MG63 (cell line): ENCODE results near the gene RPL28. TPM values are rescaled to one million over a fixed set of nuclear protein-coding genes. Genes with fewer than 3 reads are reported as not detected.
A peak's percentile ranks its signal among the peaks of the same experiment; 100 is the strongest.

Experiments used
- DNase-seq: peaks from one replicate; pipeline ENCODE4 v3.0.0-alpha.2; 2020
- H3K27me3 ChIP-seq: fragments of 250-450 bp; sonication (Bioruptor Pico); 2 replicates; pipeline ENCODE4 v1.5.1; 2020; ENCODE audit warnings: mild to moderate bottlenecking, moderate library complexity
- H3K36me3 ChIP-seq: fragments of 250-450 bp; sonication (Bioruptor Pico); 2 replicates; pipeline ENCODE4 v1.5.1; 2020; ENCODE audit warnings: mild to moderate bottlenecking, moderate library complexity
- H3K4me3 ChIP-seq: fragments of 250-450 bp; sonication (Bioruptor Pico); 2 replicates; pipeline ENCODE4 v1.5.1; 2020; ENCODE audit warnings: mild to moderate bottlenecking, moderate library complexity
- H3K9me3 ChIP-seq: fragments of 250-450 bp; sonication (Bioruptor Pico); 2 replicates; pipeline ENCODE4 v1.5.1; 2020; ENCODE audit warnings: mild to moderate bottlenecking, moderate library complexity
- total RNA-seq: library from RNA; depleted of rRNA; stranded (reverse); fragments of >200 nt; shearing (Covaris generic); gene quantifications from 2 replicates; pipeline ENCODE4 v1.2.3, GENCODE V29; 2014; ENCODE audit warnings: low replicate concordance

Gene RPL28
- total RNA-seq, 1 experiment from 2014 or later = 409 TPM

DNA sequence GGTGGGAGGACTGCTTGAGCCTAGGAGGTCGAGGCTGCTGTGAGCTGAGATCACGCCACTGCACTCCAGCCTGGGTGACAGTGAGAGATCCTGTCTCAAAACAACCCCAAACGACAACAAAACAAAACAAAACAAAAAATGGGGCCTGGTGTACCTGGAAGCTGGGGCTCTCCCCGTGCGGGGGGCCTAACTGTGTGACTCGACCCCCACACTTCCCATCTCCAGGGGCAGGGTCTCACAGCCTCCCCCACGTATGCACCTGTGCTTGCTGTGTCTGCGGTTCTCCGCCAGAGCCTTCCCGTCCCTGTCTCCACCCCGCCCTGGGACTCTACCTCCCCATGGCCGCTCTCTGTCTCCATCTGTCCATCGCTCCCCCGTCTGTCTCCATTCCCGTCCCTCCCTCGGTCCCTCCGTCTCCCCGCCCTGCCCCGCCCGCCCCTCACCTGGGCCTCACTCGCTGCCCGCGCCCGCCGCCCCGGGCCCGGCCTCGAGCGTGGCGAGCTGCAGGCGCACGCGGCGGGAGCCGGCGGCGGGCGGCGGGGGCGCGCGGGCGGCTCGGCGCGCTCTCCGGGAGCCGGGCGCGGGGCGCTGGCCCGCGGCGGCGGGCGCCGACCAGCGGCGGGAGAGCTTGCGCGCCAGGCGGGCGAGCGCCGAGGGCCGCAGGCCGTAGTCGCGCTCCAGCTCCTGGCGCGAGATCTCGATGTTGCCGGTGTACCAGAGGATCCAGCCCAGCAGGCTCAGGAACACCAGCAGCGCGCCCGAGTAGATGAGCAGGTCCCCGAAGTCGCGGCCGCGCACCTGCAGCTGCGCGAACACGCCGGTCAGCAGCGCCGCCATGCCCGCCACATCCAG, 2.2 kb upstream of the RPL28 start:
- Histone ChIP-seq H3K27me3 (no peaks in the 10 kb centered on the region), H3K36me3 (peaks cover 26% of the 10 kb centered on the region), H3K9me3 (no peaks in the 10 kb centered on the region), H3K4me3 (peak overlapping the region; percentile 94)
- peak; percentile 72 for DNase-seq

GRCh38 chr19:55384131-55384919, 1.4 kb upstream of the RPL28 start, which contains the start of gene TMEM238:
TMEM238 (minus strand) TSS chr19:55384292; CDS start chr19:55384259, 33 bp downstream.
- DNase-seq = no peak
- no peaks in the 10 kb centered on the region for H3K9me3 ChIP-seq
- H3K36me3 ChIP-seq = peaks cover 35% of the 10 kb centered on the region
- no peaks in the 10 kb centered on the region for H3K27me3 ChIP-seq
- peak within 1 kb of the TSS; percentile 94 for H3K4me3 ChIP-seq

DNA sequence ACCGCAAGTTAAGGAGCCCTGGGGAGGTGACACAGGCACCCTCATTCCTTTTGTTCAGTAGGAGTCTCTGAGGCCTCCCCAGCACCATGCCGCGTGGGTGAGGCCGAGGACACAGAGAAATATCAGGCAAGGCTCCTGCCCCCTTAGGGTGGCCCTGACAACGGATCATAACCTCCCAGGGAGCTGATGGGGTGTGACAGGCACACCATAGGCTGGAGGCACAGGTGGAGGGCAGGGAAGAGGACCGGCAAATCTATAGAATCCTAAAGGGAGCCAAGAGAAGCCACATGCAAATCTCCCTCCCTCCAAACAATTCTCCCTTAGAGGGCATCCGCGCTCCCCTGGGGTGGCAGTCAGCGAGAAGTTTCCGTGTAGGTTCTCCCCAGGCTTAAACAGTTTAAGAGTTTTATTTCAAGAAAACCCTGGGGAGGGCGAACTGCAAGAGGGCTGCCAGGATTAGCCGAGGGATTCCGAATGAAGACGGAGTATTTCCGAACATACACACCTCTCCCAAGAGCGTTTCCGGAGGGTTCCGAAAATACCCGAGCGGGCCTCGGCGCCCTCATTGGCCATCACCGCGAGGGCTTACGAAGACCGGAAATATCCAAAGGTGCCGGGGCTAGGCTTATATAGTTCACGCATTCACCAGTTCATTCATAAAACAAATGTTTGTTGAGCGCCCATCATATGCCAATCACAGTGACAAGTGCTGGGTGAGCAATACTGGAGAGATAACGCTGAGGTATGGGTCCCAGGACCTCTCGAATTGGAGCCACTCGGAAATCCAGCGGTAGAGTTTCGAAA, 610 bp upstream of the RPL28 start:
- Histone ChIP-seq H3K4me3 (peak overlapping the region; percentile 94), H3K9me3 (no peaks in the 10 kb centered on the region), H3K36me3 (peaks cover 43% of the 10 kb centered on the region), H3K27me3 (no peaks in the 10 kb centered on the region)
- DNase-seq = peak; percentile 96

- no peaks in the 10 kb centered on the region for H3K27me3 ChIP-seq
- DNase-seq = no peak
Measured at GRCh38 chr19:55386493-55386971, 800 bp downstream of the RPL28 start.

GRCh38 chr19:55387736-55388497, 2.2 kb downstream of the RPL28 start:
- peak overlapping the region; percentile 94 for H3K4me3 ChIP-seq
- no peaks in the 10 kb centered on the region for H3K9me3 ChIP-seq
- peaks cover 63% of the 10 kb centered on the region for H3K36me3 ChIP-seq
- no peaks in the 10 kb centered on the region for H3K27me3 ChIP-seq
- DNase-seq = no peak

More at GRCh38 chr19:55386493-55386971, 800 bp downstream of the RPL28 start:
- Histone ChIP-seq H3K9me3 (no peaks in the 10 kb centered on the region), H3K4me3 (peak overlapping the region; percentile 94), H3K36me3 (peaks cover 57% of the 10 kb centered on the region)

DNA sequence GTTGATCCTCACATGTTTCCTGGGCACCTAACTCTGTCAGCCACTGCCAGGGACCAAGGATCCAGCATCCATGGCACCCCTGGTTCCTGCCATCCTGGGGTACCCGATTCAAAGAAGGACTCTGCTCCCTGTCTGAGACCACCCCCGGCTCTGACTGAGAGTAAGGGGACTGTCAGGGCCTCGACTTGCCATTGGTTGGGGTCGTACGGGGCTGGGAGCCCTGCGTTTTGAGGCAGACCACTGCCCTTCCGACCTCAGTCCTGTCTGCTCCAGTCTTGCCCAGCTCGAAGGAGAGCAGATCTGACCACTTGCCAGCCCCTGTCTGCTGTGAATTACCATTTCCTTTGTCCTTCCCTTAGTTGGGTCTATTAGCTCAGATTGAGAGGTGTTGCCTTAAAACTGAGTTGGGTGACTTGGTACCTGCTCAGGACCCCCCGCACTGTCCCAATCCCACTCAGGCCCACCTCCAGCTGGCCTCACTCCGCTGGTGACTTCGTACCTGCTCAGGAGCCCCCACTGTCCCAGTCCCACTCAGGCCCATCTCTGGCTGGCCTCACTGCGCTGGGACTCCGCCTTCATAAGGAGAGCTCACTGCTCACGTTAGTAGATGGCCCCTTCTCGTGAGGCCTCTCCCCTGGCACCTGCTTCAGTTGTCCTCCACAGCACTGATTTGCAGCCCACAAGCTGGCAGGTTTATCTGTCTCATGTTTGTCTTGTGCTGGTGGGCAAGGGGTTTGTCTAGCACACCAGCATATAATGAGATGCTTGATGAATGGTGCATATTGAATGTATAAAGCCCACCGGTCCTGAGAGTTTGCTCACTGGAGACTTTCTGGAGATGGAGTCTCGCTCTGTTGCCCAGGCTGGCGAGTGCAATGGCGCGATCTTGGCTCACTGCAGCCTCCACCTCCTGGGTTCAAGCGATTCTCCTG, 3.9 kb downstream of the RPL28 start:
- no peaks in the 10 kb centered on the region for H3K27me3 ChIP-seq
- DNase-seq = no peak
- H3K9me3 ChIP-seq = no peaks in the 10 kb centered on the region
- H3K4me3 ChIP-seq = no peak overlapping the region
- H3K36me3 ChIP-seq = peaks cover 63% of the 10 kb centered on the region

DNA sequence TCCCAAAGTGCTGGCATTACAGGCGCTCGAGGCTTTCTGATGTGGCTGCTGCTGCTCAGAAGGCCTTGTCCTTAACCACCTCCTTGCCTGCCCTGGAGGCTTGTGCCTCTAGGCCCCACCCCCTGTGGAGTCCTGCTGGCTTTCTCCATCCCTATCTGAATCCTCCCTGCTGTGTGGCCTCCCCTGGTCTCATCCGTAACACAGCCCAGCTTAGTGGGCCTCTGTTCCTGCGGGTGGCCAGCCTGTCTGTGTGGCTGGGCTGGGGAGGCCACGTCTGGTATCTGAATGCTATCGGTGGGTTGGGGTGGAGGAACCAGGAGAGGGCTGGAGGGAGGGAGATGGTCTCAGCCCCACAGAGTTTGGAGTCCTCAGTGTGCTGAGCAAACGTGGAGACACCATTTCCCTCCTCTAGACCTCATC, 4.7 kb downstream of the RPL28 start:
- H3K4me3 ChIP-seq = no peak overlapping the region
- H3K27me3 ChIP-seq = no peaks in the 10 kb centered on the region
- DNase-seq = no peak
- no peaks in the 10 kb centered on the region for H3K9me3 ChIP-seq
- H3K36me3 ChIP-seq = peaks cover 63% of the 10 kb centered on the region

DNA sequence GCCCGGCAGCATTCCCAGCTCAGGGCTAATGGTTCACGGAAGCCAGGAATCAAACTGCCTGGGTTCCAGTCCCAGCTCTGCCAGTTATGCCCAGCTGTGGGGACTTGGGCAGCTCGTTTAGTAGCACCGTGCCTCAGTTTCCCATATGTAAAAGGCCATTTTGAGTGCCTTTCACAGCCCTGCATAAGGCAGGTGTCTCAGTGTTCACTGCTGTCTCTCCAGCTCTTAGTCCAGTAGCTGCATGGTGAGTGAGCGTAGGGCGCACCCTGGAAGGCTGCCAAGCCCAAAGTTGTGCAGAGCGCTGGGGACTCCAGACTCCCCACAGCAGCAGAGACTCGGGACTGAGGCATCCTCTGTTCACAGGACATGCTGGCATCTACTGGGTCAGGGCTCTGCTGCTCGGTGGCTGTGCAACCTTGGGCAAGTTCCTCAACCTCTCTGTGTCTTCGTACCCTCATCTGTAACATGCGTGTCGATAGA, 5.5 kb downstream of the RPL28 start:
- Histone ChIP-seq H3K4me3 (no peak overlapping the region), H3K9me3 (no peaks in the 10 kb centered on the region), H3K27me3 (no peaks in the 10 kb centered on the region), H3K36me3 (peaks cover 59% of the 10 kb centered on the region)
- no peak for DNase-seq

DNA sequence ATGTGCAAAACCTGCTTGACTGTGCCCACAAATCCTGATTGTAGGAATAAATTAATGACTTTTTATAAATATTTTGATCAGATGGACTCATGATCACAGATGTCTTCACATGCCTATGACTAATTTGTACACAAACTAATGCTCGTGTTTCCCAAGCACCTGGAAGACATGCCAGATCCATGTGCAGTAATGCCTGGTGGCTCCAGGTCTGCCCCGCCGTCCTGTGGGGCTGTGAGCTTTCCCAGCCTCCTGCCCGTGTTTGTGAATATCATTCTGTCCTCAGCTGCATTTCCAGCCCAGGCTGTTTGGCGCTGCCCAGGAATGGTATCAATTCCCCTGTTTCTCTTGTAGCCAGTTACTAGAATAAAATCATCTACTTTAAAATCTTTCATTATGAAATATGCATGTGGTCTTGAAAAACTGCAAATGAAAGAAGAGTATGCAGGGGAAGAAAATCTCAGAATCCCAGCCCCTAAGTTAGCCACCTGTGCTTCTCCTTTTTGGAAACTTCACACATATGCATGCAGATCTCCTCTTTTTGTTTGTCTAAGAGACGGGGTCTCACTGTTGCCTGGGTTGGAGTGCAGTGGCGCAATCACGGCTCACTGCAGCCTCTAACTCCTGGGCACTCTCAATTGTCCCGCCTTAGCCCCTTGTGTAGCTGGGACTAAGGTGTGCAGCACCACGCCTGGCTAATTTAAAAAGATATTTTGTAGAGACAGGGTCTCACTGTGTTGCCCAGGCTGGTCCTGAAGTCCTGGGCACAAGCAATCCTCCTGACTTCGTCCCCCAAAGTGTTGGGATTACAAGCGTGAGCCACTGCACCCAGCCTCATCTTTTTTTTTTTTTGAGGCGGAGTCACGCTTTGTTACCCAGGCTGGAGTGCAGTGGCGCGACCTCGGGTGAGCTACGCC, 6.2 kb downstream of the RPL28 start:
- Histone ChIP-seq H3K27me3 (no peaks in the 10 kb centered on the region), H3K4me3 (no peak overlapping the region), H3K9me3 (no peaks in the 10 kb centered on the region), H3K36me3 (peaks cover 52% of the 10 kb centered on the region)
- DNase-seq = no peak

DNA sequence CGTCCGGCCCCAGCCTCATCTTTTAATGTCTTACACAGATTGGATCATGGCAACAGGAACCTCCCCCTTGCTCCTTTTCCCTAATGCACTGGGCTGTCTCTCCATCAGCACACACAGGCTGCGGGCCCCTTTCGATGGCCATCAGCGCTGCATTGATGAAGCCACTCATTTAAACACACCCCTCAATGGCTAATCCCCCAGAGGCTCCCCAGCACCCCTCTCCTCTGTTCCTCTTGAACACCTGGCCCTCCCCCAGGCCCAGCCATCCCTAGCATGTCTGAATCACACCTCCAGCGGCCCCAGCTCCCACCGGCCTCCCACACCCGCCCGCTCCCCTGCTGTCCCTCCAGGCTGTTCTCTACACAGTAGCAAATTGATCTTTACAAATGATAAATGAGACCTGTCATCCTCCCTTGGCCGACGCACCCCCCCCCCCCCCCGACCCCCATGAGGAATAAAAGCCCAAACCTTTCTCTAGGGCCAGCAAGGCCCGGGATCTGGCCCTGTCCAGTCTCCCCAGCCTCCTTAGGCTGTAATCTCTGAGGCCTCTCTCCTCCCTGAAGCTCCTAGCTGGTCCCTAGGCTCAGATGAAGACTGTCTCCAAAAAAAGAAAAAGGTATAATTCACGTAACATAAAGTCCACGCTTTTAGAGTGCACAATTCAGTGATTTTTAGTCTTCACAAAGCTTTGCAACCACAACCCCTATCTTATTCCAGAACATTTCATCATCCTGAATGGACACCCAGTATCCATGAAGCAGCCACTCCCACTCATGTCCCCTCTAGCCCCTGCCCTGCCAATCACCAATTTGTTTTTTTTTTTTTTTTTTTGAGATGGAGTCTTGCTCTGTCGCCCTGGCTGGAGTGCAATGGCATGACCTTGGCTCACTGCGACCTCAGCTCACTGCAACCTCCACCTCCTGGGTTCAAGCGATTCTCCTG, 7.4 kb downstream of the RPL28 start:
- Histone ChIP-seq H3K9me3 (no peaks in the 10 kb centered on the region), H3K4me3 (no peak overlapping the region), H3K36me3 (peaks cover 40% of the 10 kb centered on the region), H3K27me3 (no peaks in the 10 kb centered on the region)
- no peak for DNase-seq

- no peaks in the 10 kb centered on the region for H3K27me3 ChIP-seq
- DNase-seq = no peak
- H3K36me3 ChIP-seq = peaks cover 37% of the 10 kb centered on the region
- H3K9me3 ChIP-seq = no peaks in the 10 kb centered on the region
- H3K4me3 ChIP-seq = no peak overlapping the region
Measured at GRCh38 chr19:55398200-55398925, 12.6 kb downstream of the RPL28 start.

GRCh38 chr19:55400281-55401087, 14.8 kb downstream of the RPL28 start:
- no peaks in the 10 kb centered on the region for H3K27me3 ChIP-seq
- no peak for DNase-seq
- H3K36me3 ChIP-seq = peaks cover 58% of the 10 kb centered on the region

More at GRCh38 chr19:55400281-55401087, 14.8 kb downstream of the RPL28 start:
- H3K9me3 ChIP-seq = no peaks in the 10 kb centered on the region
- H3K4me3 ChIP-seq = no peak overlapping the region
